Measurements from ENCODE around the gene NGFR. TPM values are rescaled to one million over a fixed set of nuclear protein-coding genes. Genes with fewer than 3 reads are reported as not detected.
A peak's percentile ranks its signal among the peaks of the same experiment; 100 is the strongest.
"Not testable (repeated sequence)": the region's sequence is repeated elsewhere in the genome, so short reads cannot be mapped to it uniquely, and the experiment has no call there.

The NGFR gene
- polyA plus RNA-seq, 12 donors, result 26.1 to 64.3 (median 44.2) TPM; not detected in 1

DNA sequence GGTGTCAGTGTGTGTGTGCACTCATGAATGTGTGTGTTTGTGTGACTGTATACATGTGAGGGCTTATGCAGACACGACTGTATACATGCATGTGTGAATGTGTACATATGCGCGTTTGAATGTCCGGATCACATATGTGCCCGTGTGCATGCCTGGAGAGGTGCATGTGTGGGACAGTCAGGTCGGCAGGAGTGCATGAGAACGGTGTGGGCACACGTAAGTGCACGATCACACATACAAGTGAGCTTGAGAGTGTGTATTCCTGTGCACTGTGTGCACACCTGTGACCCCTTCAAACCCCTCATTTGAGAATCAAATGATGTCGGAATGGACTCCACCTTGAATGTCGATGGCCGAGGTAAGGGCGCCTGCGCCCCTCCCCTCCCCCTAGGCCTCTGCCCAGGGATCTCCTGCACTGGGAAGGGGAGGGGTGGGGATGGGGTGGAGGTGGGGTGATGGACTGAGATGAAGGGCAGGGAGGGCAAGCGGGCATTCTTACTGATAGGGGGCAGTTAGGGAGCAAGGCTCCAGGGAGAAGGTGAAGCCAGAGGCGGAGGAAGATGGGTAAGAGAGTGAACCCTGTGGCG, 601 bp upstream of the NGFR start:
- no peak for DNase-seq

DNA sequence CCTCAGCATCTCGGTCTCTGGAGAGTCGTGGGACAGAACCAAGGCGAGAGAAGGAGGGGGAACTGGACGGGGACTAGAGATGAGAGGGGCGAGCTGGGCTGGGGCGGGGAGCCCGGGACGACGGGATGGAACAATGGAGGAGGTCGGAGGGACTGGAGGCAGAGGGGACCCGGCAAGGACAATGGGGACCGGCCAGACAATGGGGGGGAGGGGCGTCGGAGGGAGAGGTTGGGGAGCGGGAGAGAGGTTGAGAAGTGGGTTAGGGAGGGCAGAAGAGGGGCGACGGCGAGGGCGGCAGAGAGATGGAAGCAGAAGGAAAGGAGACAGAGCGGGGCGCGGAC, 719 bp downstream of the NGFR start:
- no peak for DNase-seq

- peak; percentile 69 for DNase-seq
Observed at GRCh38 chr17:49496183-49496866, 1.2 kb downstream of the NGFR start.

DNA sequence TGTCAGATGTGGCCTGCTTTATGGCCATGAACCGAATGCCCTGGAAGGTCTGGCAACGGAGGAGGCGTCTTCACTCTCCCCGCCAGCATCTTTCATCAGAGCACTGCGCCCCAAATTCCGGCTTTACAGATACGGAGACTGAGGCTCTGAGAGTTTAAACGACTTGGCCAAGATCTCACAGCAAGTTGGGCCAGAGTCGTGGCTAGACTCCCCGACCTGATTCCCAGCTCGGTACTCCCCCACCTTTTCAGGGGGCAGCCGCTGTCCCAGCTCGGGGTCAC, 1.7 kb downstream of the NGFR start:
- no peak for DNase-seq

GRCh38 chr17:49497148-49498028, 2.3 kb downstream of the NGFR start:
- DNase-seq, result peak; percentile 44

GRCh38 chr17:49498029-49498615, 3.0 kb downstream of the NGFR start:
- DNase-seq, result no peak

DNA sequence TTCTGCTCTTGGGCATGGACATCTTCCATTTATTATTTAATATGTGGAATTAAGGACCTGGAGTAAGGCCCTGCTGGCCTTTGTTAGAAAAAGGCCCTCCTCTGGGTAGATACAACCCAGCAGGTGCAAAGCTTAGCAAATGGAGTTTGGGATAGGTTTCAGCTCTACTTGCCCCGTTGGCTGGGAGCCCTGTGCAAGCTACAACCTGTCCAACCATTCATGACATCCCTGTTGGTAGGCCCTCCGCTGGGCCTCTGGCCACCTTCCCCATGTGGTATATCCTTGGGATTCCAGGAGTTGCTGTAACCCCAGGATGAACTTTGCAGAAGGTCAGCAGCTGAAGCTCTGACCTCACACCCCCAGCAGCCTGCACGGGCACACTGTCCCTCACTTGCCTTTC, 6.4 kb downstream of the NGFR start:
- no peak for DNase-seq

DNA sequence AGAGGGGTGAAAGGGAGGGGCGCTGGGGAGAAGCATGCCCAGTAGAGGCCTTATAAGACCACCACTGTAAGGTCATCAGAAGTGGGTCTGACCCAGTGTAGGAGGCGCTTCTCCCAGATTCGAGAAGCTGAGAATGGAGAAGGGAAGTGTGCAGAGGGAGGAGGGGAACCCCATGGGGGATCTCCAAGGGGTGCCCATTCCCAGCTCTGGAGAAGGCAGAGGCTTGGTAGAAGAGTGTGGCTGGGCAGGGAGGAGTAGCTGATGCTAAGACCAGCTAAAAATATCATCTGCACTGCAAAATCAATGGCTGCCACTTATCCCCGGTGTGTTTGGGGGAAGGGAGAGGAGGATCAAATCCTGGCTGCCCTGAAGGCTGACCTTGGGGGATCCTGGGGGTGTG, 7.2 kb downstream of the NGFR start:
- no peak for DNase-seq

- not testable (repeated sequence) for DNase-seq
Observed at GRCh38 chr17:49502680-49503079, 7.6 kb downstream of the NGFR start.

GRCh38 chr17:49504369-49504768, 9.3 kb downstream of the NGFR start:
- DNase-seq, result no peak

- DNase-seq, result no peak
Observed at GRCh38 chr17:49505854-49506253, 10.8 kb downstream of the NGFR start.

GRCh38 chr17:49506282-49506681, 11.2 kb downstream of the NGFR start:
- DNase-seq, result no peak

DNA sequence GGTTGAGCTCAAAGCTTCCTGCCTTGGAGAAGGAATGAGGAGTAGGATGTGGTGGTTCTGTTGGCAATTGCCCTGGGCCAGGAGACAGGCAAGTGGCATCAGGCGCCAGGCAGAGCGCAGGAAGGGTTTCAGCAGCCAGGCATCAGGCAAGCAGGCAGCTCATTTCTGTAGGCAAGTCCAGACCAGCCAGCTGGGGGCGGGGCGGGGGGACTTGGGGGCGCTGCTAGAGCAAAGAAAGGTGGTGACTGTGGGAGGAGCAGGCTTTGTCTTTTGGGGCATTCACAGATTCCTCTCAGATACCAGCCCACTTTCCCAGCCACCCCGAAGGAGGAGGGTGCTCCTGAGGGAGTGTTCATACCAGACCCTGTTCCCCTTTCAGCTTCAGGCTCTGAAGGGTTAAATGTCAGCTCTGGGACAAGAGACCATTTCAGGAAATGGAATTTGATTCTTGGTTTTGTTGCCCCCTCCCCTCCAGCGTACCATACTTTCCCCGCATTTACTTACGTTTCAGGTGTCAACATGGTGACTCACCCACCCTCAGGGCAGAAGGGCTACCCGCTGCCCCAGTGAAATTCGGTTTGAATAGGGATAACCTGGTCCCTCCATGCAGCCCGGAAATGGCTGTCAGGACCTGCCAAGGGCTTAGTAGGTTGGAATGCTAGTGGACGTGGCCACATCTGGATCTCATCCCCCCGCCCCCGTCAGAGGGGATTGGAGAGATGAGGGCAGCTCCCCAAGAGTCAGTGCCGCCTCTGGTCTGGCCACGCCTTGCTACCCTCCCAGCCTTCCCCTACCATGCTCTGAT, 13.2 kb downstream of the NGFR start:
- DNase-seq, result peak; percentile 27

DNA sequence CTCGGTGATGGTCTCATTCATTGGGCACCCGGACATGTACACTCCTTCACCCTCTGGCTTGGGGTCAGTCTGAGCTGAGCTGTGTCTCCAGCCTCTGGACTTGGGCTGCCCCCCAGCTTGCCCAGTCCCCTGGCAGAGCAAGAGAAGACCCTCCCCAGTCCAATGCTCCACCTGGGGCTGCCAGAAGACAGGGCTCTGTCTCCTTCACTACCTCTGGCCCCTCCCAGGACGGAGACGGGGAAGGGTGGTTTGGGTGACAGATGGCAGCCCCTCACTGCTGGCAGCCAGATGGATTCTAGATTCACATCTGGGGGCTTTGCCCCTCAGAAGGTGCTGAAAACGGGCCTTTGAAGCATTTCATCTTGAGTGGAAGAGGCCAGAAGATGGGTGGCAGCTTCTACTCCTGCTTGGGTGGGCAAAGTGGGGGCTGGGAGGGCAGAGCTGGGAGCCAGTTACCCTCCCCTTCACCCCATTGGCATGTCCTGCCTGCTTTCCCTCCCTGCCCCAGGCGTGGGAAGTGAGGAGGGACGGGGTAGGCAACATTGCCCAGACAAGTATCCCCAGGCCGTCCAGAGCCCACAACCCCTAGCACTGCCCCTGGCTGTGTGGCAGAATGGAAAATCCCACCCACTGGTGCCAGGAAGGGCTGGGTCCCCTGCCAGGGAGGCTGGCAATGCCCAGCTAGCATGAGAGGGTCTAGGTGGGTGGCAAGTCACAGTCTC, 13.9 kb downstream of the NGFR start:
- DNase-seq, result no peak

DNA sequence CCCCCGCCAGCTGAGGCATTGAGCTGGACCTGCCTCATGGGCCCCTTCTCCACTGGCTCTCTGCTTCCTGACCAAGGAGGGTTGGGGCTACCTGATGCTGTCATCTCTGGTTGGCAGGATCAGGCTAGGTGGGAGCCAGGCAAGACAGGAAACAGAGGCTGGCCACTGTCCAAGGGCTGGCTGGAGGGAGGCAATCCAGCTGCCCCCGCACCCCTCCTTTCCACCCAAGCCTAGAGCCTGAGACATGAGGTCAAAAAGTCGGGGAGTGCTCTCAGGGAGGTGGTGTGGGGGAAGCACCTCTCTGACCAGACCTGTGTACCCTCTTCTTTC, 14.5 kb downstream of the NGFR start:
- no peak for DNase-seq

- no peak for DNase-seq
Observed at GRCh38 chr17:49510059-49510719, 15.1 kb downstream of the NGFR start.

DNA sequence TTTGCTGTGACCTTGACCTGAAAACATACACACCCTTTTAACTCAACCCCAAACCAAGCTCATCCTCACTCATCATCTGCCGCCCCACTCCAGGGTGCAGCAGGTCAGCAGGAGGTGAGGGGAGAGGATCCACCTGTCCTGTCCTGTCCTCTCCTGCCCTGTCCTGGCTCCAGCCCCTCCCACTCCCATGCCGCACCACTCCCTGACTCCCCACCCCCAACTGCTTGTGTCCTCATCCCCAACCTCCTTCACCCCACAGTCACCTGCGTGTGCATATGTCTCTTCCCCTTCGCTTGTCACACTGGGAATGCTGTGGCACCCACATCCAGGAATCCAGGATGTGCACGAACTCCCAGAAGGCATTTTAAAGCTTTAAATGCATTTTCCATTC, 15.6 kb downstream of the NGFR start:
- no peak for DNase-seq

- no peak for DNase-seq
Observed at GRCh38 chr17:49511810-49512209, 16.7 kb downstream of the NGFR start.

DNA sequence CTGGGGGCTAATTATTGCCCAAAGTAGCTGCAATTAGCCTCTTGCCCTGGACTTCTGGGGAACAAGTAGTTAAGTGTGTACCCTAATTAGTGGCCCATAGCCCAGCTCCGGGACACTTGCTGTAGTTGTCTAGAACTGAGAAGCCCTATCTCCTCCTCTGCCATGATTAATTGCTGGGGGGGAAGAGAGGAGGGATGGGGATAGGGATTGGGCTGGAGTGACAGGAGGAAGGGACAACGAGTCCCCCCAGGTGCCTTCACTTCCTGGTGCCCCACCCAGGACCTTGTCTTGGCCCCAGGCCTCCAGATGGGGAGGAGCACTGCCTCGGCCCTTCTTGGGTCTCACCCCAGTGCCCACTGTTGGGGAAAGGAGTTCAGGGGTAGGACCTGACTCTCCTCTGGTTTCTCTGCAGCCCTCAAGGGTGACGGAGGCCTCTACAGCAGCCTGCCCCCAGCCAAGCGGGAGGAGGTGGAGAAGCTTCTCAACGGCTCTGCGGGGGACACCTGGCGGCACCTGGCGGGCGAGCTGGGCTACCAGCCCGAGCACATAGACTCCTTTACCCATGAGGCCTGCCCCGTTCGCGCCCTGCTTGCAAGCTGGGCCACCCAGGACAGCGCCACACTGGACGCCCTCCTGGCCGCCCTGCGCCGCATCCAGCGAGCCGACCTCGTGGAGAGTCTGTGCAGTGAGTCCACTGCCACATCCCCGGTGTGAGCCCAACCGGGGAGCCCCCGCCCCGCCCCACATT, 17.4 kb downstream of the NGFR start:
- no peak for DNase-seq

- DNase-seq, result no peak
Observed at GRCh38 chr17:49513044-49513395, 17.9 kb downstream of the NGFR start.

Data from muscle of arm (tissue), 12 donors.